Measurements from ENCODE around the gene ZC3H10. TPM values are rescaled to one million over a fixed set of nuclear protein-coding genes. Genes with fewer than 3 reads are reported as not detected.

Gene ZC3H10
- total RNA-seq, 5 donors from 2014 or later (not counting 1 experiment from before 2014, with no cell fraction given), result 8.4 to 15.1 (median 11.4) TPM

- no CpG with 5 or more reads among the region's 3 CpGs for WGBS (ENCODE audit: insufficient coverage)
- H3K4me3 Mint-ChIP-seq, result no peak overlapping the region
- ATAC-seq (replicated peaks in 1 of 4), result no peak
- no peaks in the 10 kb centered on the region for H3K36me3 Mint-ChIP-seq
- peaks cover 7 to 18% (median 9%) of the 10 kb centered on the region in 3 donors for H3K4me1 Mint-ChIP-seq
- H3K27me3 ChIP-seq (replicated peaks in 1 of 2; ENCODE audit: control insufficient read depth in 2 of 2, extremely low read depth in 1 of 2, insufficient read depth in 2 of 2, low read length in 1 of 2), result peaks cover 3 to 53% of the 10 kb centered on the region in 2 experiments
- POLR2A ChIA-PET, result interaction anchor here in 1 of 2 donors (0.5 kb wide), 1 partner anchor 185 kb away, joined by 3 read pairs; no protein-coding TSS in a partner anchor
- no peaks in the 10 kb centered on the region for H3K9me3 ChIP-seq
- H3K27me3 Mint-ChIP-seq, result peaks cover 0 to 11% of the 10 kb centered on the region in 2 donors
- no peak overlapping the region for H3K27ac Mint-ChIP-seq
- H3K4me3 ChIP-seq (ENCODE audit: control insufficient read depth in 1 of 2, extremely low read depth in 1 of 2, low read length in 1 of 2), result no peak overlapping the region
- no peak overlapping the region for H3K27ac ChIP-seq (ENCODE audit: low read length)
- CTCF ChIA-PET, result interaction anchor here in 1 of 2 donors (0.6 kb wide), 1 partner anchor 12 kb away, joined by 3 read pairs; no protein-coding TSS in a partner anchor
- no peaks in the 10 kb centered on the region for H3K36me3 ChIP-seq (ENCODE audit: control insufficient read depth in 2 of 2, extremely low read depth in 1 of 2, insufficient read depth in 1 of 2, low read length in 1 of 2)
- no peak for DNase-seq
- no peaks in the 10 kb centered on the region for H3K9me3 Mint-ChIP-seq
- peaks cover 0 to 27% of the 10 kb centered on the region in 2 experiments for H3K4me1 ChIP-seq (ENCODE audit: control insufficient read depth in 1 of 2, extremely low read depth in 1 of 2, insufficient read depth in 2 of 2, low read length in 2 of 2)
Observed at GRCh38 chr12:56082967-56083366, 35.1 kb upstream of the ZC3H10 start.

- H3K36me3 ChIP-seq (ENCODE audit: control insufficient read depth in 2 of 2, extremely low read depth in 1 of 2, insufficient read depth in 1 of 2, low read length in 1 of 2), result no peaks in the 10 kb centered on the region
- peaks cover 0 to 13% of the 10 kb centered on the region in 2 experiments for H3K4me1 ChIP-seq (ENCODE audit: control insufficient read depth in 1 of 2, extremely low read depth in 1 of 2, insufficient read depth in 2 of 2, low read length in 2 of 2)
- Mint-ChIP-seq H3K4me3 (no peak overlapping the region), H3K27ac (no peak overlapping the region), H3K36me3 (no peaks in the 10 kb centered on the region), H3K9me3 (no peaks in the 10 kb centered on the region), H3K27me3 (peaks cover 0 to 11% of the 10 kb centered on the region in 2 donors), H3K4me1 (peaks cover 6 to 9% (median 7%) of the 10 kb centered on the region in 3 donors)
- no peak overlapping the region for H3K27ac ChIP-seq (ENCODE audit: low read length)
- no peaks in the 10 kb centered on the region for H3K9me3 ChIP-seq
- ChIA-PET POLR2A (interaction anchor here in 1 of 2 donors (0.6 kb wide), 3 partner anchors 32 to 369 kb away, joined by 3 to 9 read pairs (median 3); no protein-coding TSS in a partner anchor), CTCF (interaction anchor here (0.6 to 0.7 kb wide), 5 partner anchors 33 to 1700 kb away, joined by 3 to 5 read pairs (median 4); no protein-coding TSS in a partner anchor)
- no peak overlapping the region for H3K4me3 ChIP-seq (ENCODE audit: control insufficient read depth in 1 of 2, extremely low read depth in 1 of 2, low read length in 1 of 2)
- H3K27me3 ChIP-seq (replicated peaks in 1 of 2; ENCODE audit: control insufficient read depth in 2 of 2, extremely low read depth in 1 of 2, insufficient read depth in 2 of 2, low read length in 1 of 2), result peaks cover 3 to 43% of the 10 kb centered on the region in 2 experiments
- 87% methylated on average over 11 of the region's 15 CpGs for WGBS (ENCODE audit: insufficient coverage)
- DNase-seq, result peak in 4 of 35 experiments; percentile 9 to 30 (median 16)
- ATAC-seq (replicated peaks in 1 of 4), result no peak
Observed at GRCh38 chr12:56084958-56085543, 33.0 kb upstream of the ZC3H10 start.

DNA sequence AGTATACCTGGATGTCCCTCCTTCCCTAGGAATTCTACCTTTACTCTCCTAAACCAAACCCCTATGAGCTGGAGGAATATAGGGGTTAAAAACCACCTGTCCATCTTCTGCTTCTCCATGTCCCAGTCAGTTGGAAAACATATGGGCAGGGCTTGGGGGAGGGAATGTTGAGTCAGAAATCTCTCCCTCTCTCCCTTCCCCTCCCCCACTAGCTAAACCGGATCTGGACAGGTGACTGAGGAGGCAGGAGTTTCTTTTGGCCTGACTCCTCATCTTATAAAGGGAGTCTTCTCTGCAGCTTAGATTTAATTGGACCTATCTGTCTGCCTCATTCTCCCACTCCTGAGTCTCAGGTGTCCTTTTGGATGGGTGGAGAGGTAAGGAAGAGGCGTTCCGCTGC lies 32.0 kb upstream of the ZC3H10 start:
- H3K9me3 ChIP-seq, result no peaks in the 10 kb centered on the region
- H3K4me3 ChIP-seq (ENCODE audit: control insufficient read depth in 1 of 2, extremely low read depth in 1 of 2, low read length in 1 of 2), result no peak overlapping the region
- H3K36me3 ChIP-seq (ENCODE audit: control insufficient read depth in 2 of 2, extremely low read depth in 1 of 2, insufficient read depth in 1 of 2, low read length in 1 of 2), result no peaks in the 10 kb centered on the region
- no peak overlapping the region for H3K27ac ChIP-seq (ENCODE audit: low read length)
- H3K27ac Mint-ChIP-seq, result no peak overlapping the region
- H3K36me3 Mint-ChIP-seq, result no peaks in the 10 kb centered on the region
- ChIA-PET CTCF (interaction anchor here (0.6 to 1.0 kb wide), 4 partner anchors 18 to 347 kb away, joined by 3 to 8 read pairs (median 5); no protein-coding TSS in a partner anchor), POLR2A (interaction anchor here in 1 of 2 donors (0.6 kb wide), 2 partner anchors 12 to 31 kb away, joined by 3 to 9 read pairs; no protein-coding TSS in a partner anchor)
- peaks cover under 1 to 3% (median 2%) of the 10 kb centered on the region in 3 donors for H3K4me1 Mint-ChIP-seq
- H3K9me3 Mint-ChIP-seq, result no peaks in the 10 kb centered on the region
- H3K27me3 ChIP-seq (replicated peaks in 1 of 2; ENCODE audit: control insufficient read depth in 2 of 2, extremely low read depth in 1 of 2, insufficient read depth in 2 of 2, low read length in 1 of 2), result peaks cover 3 to 32% of the 10 kb centered on the region in 2 experiments
- no peak for DNase-seq
- ATAC-seq (replicated peaks in 1 of 4), result no peak
- peaks cover 0 to 11% of the 10 kb centered on the region in 2 donors for H3K27me3 Mint-ChIP-seq
- H3K4me3 Mint-ChIP-seq, result no peak overlapping the region
- no CpG with 5 or more reads among the region's 3 CpGs for WGBS (ENCODE audit: insufficient coverage)
- peaks cover 0 to 3% of the 10 kb centered on the region in 2 experiments for H3K4me1 ChIP-seq (ENCODE audit: control insufficient read depth in 1 of 2, extremely low read depth in 1 of 2, insufficient read depth in 2 of 2, low read length in 2 of 2)

DNA sequence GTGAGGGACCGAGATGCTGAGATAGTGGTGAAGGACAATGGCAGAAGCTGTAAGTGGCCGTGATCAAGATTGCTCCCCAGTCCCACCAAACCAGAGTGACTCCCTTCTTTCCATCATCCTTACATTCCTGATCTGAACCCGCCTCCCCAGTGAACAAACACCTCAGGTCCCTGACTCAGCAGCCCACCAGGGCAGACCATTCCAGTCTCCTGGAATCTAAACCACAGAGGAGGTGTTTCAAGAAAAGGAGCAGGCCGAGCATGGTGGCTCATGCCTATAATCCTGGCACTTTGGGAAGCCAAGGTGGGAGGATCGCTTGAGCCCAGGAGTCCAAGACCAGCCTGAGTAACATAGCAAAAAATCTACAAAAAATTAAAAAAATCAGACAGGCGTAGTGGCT lies 31.5 kb upstream of the ZC3H10 start:
- ChIA-PET POLR2A (interaction anchor here in 1 of 2 donors (0.6 kb wide), 1 partner anchor 12 kb away, joined by 3 read pairs; no protein-coding TSS in a partner anchor), CTCF (interaction anchor here in 1 of 2 donors (0.7 kb wide), 1 partner anchor 18 kb away, joined by 6 read pairs; no protein-coding TSS in a partner anchor)
- no peak overlapping the region for H3K27ac Mint-ChIP-seq
- DNase-seq (no peak), ATAC-seq (replicated peaks in 1 of 4) (no peak)
- H3K27ac ChIP-seq (ENCODE audit: low read length), result no peak overlapping the region
- H3K4me3 Mint-ChIP-seq, result no peak overlapping the region
- no peak overlapping the region for H3K4me3 ChIP-seq (ENCODE audit: control insufficient read depth in 1 of 2, extremely low read depth in 1 of 2, low read length in 1 of 2)
- WGBS (ENCODE audit: insufficient coverage), result 89% methylated on average over 2 of the region's 6 CpGs
- no peaks in the 10 kb centered on the region for H3K9me3 Mint-ChIP-seq
- no peaks in the 10 kb centered on the region for H3K36me3 Mint-ChIP-seq
- no peaks in the 10 kb centered on the region for H3K4me1 ChIP-seq (ENCODE audit: control insufficient read depth in 1 of 2, extremely low read depth in 1 of 2, insufficient read depth in 2 of 2, low read length in 2 of 2)
- H3K36me3 ChIP-seq (ENCODE audit: control insufficient read depth in 2 of 2, extremely low read depth in 1 of 2, insufficient read depth in 1 of 2, low read length in 1 of 2), result no peaks in the 10 kb centered on the region
- no peaks in the 10 kb centered on the region for H3K4me1 Mint-ChIP-seq
- H3K27me3 ChIP-seq (replicated peaks in 1 of 2; ENCODE audit: control insufficient read depth in 2 of 2, extremely low read depth in 1 of 2, insufficient read depth in 2 of 2, low read length in 1 of 2), result peaks cover 0 to 29% of the 10 kb centered on the region in 2 experiments
- H3K27me3 Mint-ChIP-seq, result peaks cover 0 to 11% of the 10 kb centered on the region in 2 donors
- H3K9me3 ChIP-seq, result no peaks in the 10 kb centered on the region

DNA sequence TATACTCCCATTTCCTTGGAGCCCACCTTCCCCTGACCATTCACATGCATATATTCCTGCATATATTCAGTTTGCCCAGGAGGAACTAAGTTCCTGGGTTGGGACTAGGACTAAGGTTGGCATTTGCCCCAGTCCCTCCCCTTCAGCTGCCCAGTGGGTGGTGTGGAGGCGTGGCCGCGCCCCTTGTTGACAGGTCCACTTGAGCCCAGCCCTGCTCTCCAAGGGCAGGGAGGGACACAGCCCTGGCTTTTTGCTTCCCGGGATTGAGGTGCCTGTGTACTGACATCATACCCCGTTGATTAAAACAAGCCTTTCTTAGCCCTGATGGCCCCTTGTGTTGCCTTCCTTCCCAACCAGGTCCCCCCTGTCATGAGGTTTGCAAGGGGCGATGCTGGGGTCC lies 30.8 kb upstream of the ZC3H10 start:
- ChIA-PET CTCF (no interaction called here), POLR2A (no interaction called here)
- WGBS (ENCODE audit: insufficient coverage), result 86% methylated on average over 5 of the region's 6 CpGs
- DNase-seq (no peak), ATAC-seq (replicated peaks in 1 of 4) (no peak)
- no peak overlapping the region for H3K4me3 Mint-ChIP-seq
- no peaks in the 10 kb centered on the region for H3K36me3 Mint-ChIP-seq
- Histone ChIP-seq H3K27me3 (replicated peaks in 1 of 2; ENCODE audit: control insufficient read depth in 2 of 2, extremely low read depth in 1 of 2, insufficient read depth in 2 of 2, low read length in 1 of 2) (peaks cover 0 to 24% of the 10 kb centered on the region in 2 experiments), H3K4me3 (ENCODE audit: control insufficient read depth in 1 of 2, extremely low read depth in 1 of 2, low read length in 1 of 2) (no peak overlapping the region), H3K36me3 (ENCODE audit: control insufficient read depth in 2 of 2, extremely low read depth in 1 of 2, insufficient read depth in 1 of 2, low read length in 1 of 2) (no peaks in the 10 kb centered on the region), H3K9me3 (no peaks in the 10 kb centered on the region), H3K4me1 (ENCODE audit: control insufficient read depth in 1 of 2, extremely low read depth in 1 of 2, insufficient read depth in 2 of 2, low read length in 2 of 2) (no peaks in the 10 kb centered on the region), H3K27ac (ENCODE audit: low read length) (no peak overlapping the region)
- no peaks in the 10 kb centered on the region for H3K9me3 Mint-ChIP-seq
- no peaks in the 10 kb centered on the region for H3K4me1 Mint-ChIP-seq
- H3K27me3 Mint-ChIP-seq, result peaks cover 0 to 11% of the 10 kb centered on the region in 2 donors
- no peak overlapping the region for H3K27ac Mint-ChIP-seq

DNA sequence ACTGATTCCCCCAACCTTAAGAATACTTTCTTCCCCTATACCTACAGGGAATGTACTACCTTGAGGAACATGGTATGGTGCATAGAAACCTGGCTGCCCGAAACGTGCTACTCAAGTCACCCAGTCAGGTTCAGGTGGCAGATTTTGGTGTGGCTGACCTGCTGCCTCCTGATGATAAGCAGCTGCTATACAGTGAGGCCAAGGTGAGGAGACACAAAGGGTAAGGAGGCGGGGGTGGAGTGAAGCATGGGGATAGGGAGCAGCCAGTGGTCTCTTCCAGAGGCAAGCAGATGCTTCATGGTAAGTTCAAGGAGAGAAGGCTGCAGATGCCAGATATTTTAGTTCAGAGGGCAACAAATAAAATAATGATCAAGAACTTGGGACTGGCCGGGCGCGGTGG lies 20.3 kb upstream of the ZC3H10 start:
- CTCF ChIA-PET, result no interaction called here
- no peaks in the 10 kb centered on the region for H3K36me3 ChIP-seq (ENCODE audit: control insufficient read depth in 2 of 2, extremely low read depth in 1 of 2, insufficient read depth in 1 of 2, low read length in 1 of 2)
- no peaks in the 10 kb centered on the region for H3K9me3 Mint-ChIP-seq

More for the DNA sequence above, 20.3 kb upstream of the ZC3H10 start:
- peaks cover 17 to 21% of the 10 kb centered on the region in 2 experiments for H3K4me1 ChIP-seq (ENCODE audit: control insufficient read depth in 1 of 2, extremely low read depth in 1 of 2, insufficient read depth in 2 of 2, low read length in 2 of 2)
- Mint-ChIP-seq H3K36me3 (no peaks in the 10 kb centered on the region), H3K4me1 (peaks cover 20 to 26% (median 23%) of the 10 kb centered on the region in 3 donors), H3K27ac (peak overlapping the region in 1 of 2 donors; percentile 12), H3K27me3 (peaks cover 0 to 6% of the 10 kb centered on the region in 2 donors), H3K4me3 (no peak overlapping the region)
- ATAC-seq (replicated peaks in 1 of 4) (no peak), DNase-seq (no peak)
- WGBS (ENCODE audit: insufficient coverage), result 90% methylated on average over 6 of the region's 6 CpGs
- POLR2A ChIA-PET, result no interaction called here
- no peaks in the 10 kb centered on the region for H3K9me3 ChIP-seq
- no peak overlapping the region for H3K27ac ChIP-seq (ENCODE audit: low read length)
- peaks cover 0 to 7% of the 10 kb centered on the region in 2 experiments for H3K27me3 ChIP-seq (replicated peaks in 1 of 2; ENCODE audit: control insufficient read depth in 2 of 2, extremely low read depth in 1 of 2, insufficient read depth in 2 of 2, low read length in 1 of 2)
- no peak overlapping the region for H3K4me3 ChIP-seq (ENCODE audit: control insufficient read depth in 1 of 2, extremely low read depth in 1 of 2, low read length in 1 of 2)

Measured in T-cell (primary cell).